ENCODE data around the gene LRRC4C. TPM values are rescaled to one million over a fixed set of nuclear protein-coding genes. Genes with fewer than 3 reads are reported as not detected.

LRRC4C gene
- total and polyA plus RNA-seq, 2 donors (not counting 1 experiment from before 2014, with no cell fraction given), result under 0.01 to 0.02 TPM

- no peak overlapping the region for H3K9ac ChIP-seq (ENCODE audit: insufficient read depth, low read length)
- no peak overlapping the region for H3K4me2 ChIP-seq (ENCODE audit: extremely low read depth, insufficient read depth, low read length)
- no peak for TF ChIP-seq EZH2 (IDR thresholded peaks at IDR 0.05; ENCODE audit: low read length, missing control alignments)
- TF ChIP-seq, protein P1, sequence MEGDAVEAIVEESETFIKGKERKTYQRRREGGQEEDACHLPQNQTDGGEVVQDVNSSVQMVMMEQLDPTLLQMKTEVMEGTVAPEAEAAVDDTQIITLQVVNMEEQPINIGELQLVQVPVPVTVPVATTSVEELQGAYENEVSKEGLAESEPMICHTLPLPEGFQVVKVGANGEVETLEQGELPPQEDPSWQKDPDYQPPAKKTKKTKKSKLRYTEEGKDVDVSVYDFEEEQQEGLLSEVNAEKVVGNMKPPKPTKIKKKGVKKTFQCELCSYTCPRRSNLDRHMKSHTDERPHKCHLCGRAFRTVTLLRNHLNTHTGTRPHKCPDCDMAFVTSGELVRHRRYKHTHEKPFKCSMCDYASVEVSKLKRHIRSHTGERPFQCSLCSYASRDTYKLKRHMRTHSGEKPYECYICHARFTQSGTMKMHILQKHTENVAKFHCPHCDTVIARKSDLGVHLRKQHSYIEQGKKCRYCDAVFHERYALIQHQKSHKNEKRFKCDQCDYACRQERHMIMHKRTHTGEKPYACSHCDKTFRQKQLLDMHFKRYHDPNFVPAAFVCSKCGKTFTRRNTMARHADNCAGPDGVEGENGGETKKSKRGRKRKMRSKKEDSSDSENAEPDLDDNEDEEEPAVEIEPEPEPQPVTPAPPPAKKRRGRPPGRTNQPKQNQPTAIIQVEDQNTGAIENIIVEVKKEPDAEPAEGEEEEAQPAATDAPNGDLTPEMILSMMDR (conservative IDR thresholded peaks at IDR 0.05 in 1 of 2, IDR thresholded peaks at IDR 0.05 in 1 of 2; ENCODE audit: low read depth in 1 of 2, low read length in 2 of 2), result no peak
- no peaks in the 10 kb centered on the region for H3K9me3 ChIP-seq (ENCODE audit: control insufficient read depth, insufficient read depth, low read depth, low read length)
- H3K4me3 ChIP-seq (replicated peaks in 1 of 4; ENCODE audit: control extremely low read depth in 1 of 4, insufficient read depth in 1 of 4, low read depth in 3 of 4, low read length in 4 of 4), result no peak overlapping the region
- no peak overlapping the region for H2AFZ ChIP-seq (ENCODE audit: low read length)
- H3K36me3 ChIP-seq (ENCODE audit: control insufficient read depth, insufficient read depth, low read length), result no peaks in the 10 kb centered on the region
- no peaks in the 10 kb centered on the region for H3K79me2 ChIP-seq (ENCODE audit: control insufficient read depth, insufficient read depth, low read length)
- no peak overlapping the region for H3K27ac ChIP-seq (ENCODE audit: insufficient read depth, low read length)
- no peak for DNase-seq (ENCODE audit: low read depth in 2 of 2)
- H3K27me3 ChIP-seq (ENCODE audit: control insufficient read depth, insufficient read depth, low read length), result no peaks in the 10 kb centered on the region
- H3K4me1 ChIP-seq (ENCODE audit: control insufficient read depth, extremely low read depth, insufficient read depth, low read length), result no peaks in the 10 kb centered on the region
- H4K20me1 ChIP-seq (ENCODE audit: control insufficient read depth, extremely low read depth, insufficient read depth, low read length), result no peaks in the 10 kb centered on the region
Measured at GRCh38 chr11:41051919-41052635, 407.4 kb downstream of the LRRC4C start.

GRCh38 chr11:41050791-41051190 is 408.7 kb downstream of the LRRC4C start:
- Histone ChIP-seq H3K4me3 (replicated peaks in 1 of 4; ENCODE audit: control extremely low read depth in 1 of 4, insufficient read depth in 1 of 4, low read depth in 3 of 4, low read length in 4 of 4) (no peak overlapping the region), H3K27ac (ENCODE audit: insufficient read depth, low read length) (no peak overlapping the region), H3K9ac (ENCODE audit: insufficient read depth, low read length) (no peak overlapping the region), H3K4me1 (ENCODE audit: control insufficient read depth, extremely low read depth, insufficient read depth, low read length) (no peaks in the 10 kb centered on the region), H4K20me1 (ENCODE audit: control insufficient read depth, extremely low read depth, insufficient read depth, low read length) (no peaks in the 10 kb centered on the region), H3K4me2 (ENCODE audit: extremely low read depth, insufficient read depth, low read length) (no peak overlapping the region), H3K27me3 (ENCODE audit: control insufficient read depth, insufficient read depth, low read length) (no peaks in the 10 kb centered on the region), H3K36me3 (ENCODE audit: control insufficient read depth, insufficient read depth, low read length) (no peaks in the 10 kb centered on the region), H3K79me2 (ENCODE audit: control insufficient read depth, insufficient read depth, low read length) (no peaks in the 10 kb centered on the region), H2AFZ (ENCODE audit: low read length) (no peak overlapping the region), H3K9me3 (ENCODE audit: control insufficient read depth, insufficient read depth, low read depth, low read length) (no peaks in the 10 kb centered on the region)
- TF ChIP-seq, protein P1 (conservative IDR thresholded peaks at IDR 0.05 in 1 of 2, IDR thresholded peaks at IDR 0.05 in 1 of 2; ENCODE audit: low read depth in 1 of 2, low read length in 2 of 2), result no peak
- no peak for TF ChIP-seq EZH2 (IDR thresholded peaks at IDR 0.05; ENCODE audit: low read length, missing control alignments)
- DNase-seq (ENCODE audit: low read depth in 2 of 2), result no peak

DNA sequence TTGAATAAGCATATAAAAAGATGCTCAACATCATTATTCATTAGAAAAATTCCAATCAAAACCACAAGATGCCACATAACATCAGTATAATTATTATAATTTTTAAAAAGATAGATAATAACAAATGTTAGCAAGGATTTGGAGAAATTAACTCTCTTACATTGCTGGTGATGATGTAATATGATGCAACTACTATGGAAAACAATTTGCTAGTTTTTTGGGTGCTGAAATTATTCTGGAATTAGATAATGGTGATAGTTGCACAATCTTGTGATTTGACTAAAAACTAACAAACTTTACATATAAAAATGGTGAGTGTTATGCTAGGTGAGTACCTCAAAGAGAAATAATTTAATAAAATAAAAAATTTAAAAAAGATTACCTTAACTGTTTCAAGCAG is 412.2 kb downstream of the LRRC4C start:
- H3K27me3 ChIP-seq (ENCODE audit: control insufficient read depth, insufficient read depth, low read length), result no peaks in the 10 kb centered on the region
- no peaks in the 10 kb centered on the region for H4K20me1 ChIP-seq (ENCODE audit: control insufficient read depth, extremely low read depth, insufficient read depth, low read length)
- H3K4me2 ChIP-seq (ENCODE audit: extremely low read depth, insufficient read depth, low read length), result no peak overlapping the region
- DNase-seq (ENCODE audit: low read depth in 2 of 2), result no peak
- TF ChIP-seq, protein P1 (conservative IDR thresholded peaks at IDR 0.05 in 1 of 2, IDR thresholded peaks at IDR 0.05 in 1 of 2; ENCODE audit: low read depth in 1 of 2, low read length in 2 of 2), result no peak
- TF ChIP-seq EZH2 (IDR thresholded peaks at IDR 0.05; ENCODE audit: low read length, missing control alignments), result no peak
- H3K79me2 ChIP-seq (ENCODE audit: control insufficient read depth, insufficient read depth, low read length), result no peaks in the 10 kb centered on the region
- H2AFZ ChIP-seq (ENCODE audit: low read length), result no peak overlapping the region
- H3K9me3 ChIP-seq (ENCODE audit: control insufficient read depth, insufficient read depth, low read depth, low read length), result no peaks in the 10 kb centered on the region
- no peak overlapping the region for H3K4me3 ChIP-seq (replicated peaks in 1 of 4; ENCODE audit: control extremely low read depth in 1 of 4, insufficient read depth in 1 of 4, low read depth in 3 of 4, low read length in 4 of 4)
- no peaks in the 10 kb centered on the region for H3K36me3 ChIP-seq (ENCODE audit: control insufficient read depth, insufficient read depth, low read length)
- no peak overlapping the region for H3K27ac ChIP-seq (ENCODE audit: insufficient read depth, low read length)
- no peak overlapping the region for H3K9ac ChIP-seq (ENCODE audit: insufficient read depth, low read length)
- H3K4me1 ChIP-seq (ENCODE audit: control insufficient read depth, extremely low read depth, insufficient read depth, low read length), result no peaks in the 10 kb centered on the region

All from fibroblast of lung (primary cell).